Esophagus squamous epithelium (tissue), 5 donors: ENCODE measurements around the gene GOSR1. TPM values are rescaled to one million over a fixed set of nuclear protein-coding genes. Genes with fewer than 3 reads are reported as not detected.
"Not testable (repeated sequence)": the region's sequence is repeated elsewhere in the genome, so short reads cannot be mapped to it uniquely, and the experiment has no call there.

Experiments
- DNase-seq: peaks from one replicate; lab custom pipeline; 2025; lab: John Stamatoyannopoulos, UW
- H3K27ac ChIP-seq, 4 donors: fragments of 200-600 bp; sonication (generic); one replicate each; pipeline ENCODE4 v1.5.1; 2016 to 2019; ENCODE audit warnings: mild to moderate bottlenecking in 1 of 4
- H3K27me3 ChIP-seq, 4 donors: fragments of 200-600 bp; sonication (generic); 1 replicate in 3 of 4; 2 replicates in 1 of 4; pipeline versions ENCODE4 v1.5.1 to v1.6.0; 2017 to 2021; ENCODE audit warnings: antibody characterized with exemption in 1 of 4
- H3K36me3 ChIP-seq, 3 donors: fragments of 200-600 bp; sonication (generic); one replicate each; pipeline ENCODE4 v1.5.1; 2016 to 2019
- H3K4me1 ChIP-seq, 3 donors: fragments of 200-600 bp; sonication (generic); one replicate each; pipeline ENCODE4 v1.5.1; 2017 to 2019
- H3K4me3 ChIP-seq, 4 donors: fragments of 200-600 bp; sonication (generic); 1 replicate in 3 of 4; 2 replicates in 1 of 4; pipeline ENCODE4 v1.5.1; 2016 to 2019; ENCODE audit warnings: mild to moderate bottlenecking in 2 of 4, moderate library complexity in 1 of 4
- H3K9me3 ChIP-seq, 3 donors: fragments of 200-600 bp; sonication (generic); one replicate each; pipeline ENCODE4 v1.5.1; 2016 to 2019
- CTCF ChIP-seq, 6 experiments: fragments of 450-650 bp in 4 of 6; fragments of 200-600 bp in 2 of 6; sonication (generic) in 2 of 6; IDR thresholded peaks; one replicate each; pipeline ENCODE4 v1.5.1; 2016 to 2019; ENCODE audit warnings: antibody characterized with exemption in 6 of 6, mild to moderate bottlenecking in 4 of 6, moderate library complexity in 4 of 6
- POLR2A ChIP-seq, 4 donors: fragments of 450-650 bp; IDR thresholded peaks; one replicate each; pipeline ENCODE4 v1.6.1; 2017; ENCODE audit warnings: antibody characterized with exemption in 4 of 4, mild to moderate bottlenecking in 4 of 4, moderate library complexity in 3 of 4
- WGBS, 2 donors: methylation state at CpG; one replicate each; pipeline ENCODE4 v1.1.5; 2018; 5-methylcytosine and 5-hydroxymethylcytosine counted together
- intact Hi-C: fragments of 100-400 bp; cut with DNase I; formaldehyde crosslinking; loops from one replicate; pipeline ENCODE4 v1.15.0; 2022
- total RNA-seq, 4 donors: library from RNA; depleted of rRNA; stranded (reverse); fragments of >200 nt; gene quantifications; one replicate each; pipeline ENCODE4 v1.1.0, GENCODE V29; 2016
- donor health status: DM: yes; HTN: yes; CAD: no.

GOSR1 gene
- total RNA-seq, 4 donors from 2014 or later, result 19.4 to 50.4 (median 37.7) TPM

GRCh38 chr17:30573603-30574175, 96.5 kb downstream of the GOSR1 start:
- H3K27ac ChIP-seq, result no peak overlapping the region
- no peaks in the 10 kb centered on the region for H3K36me3 ChIP-seq
- no peak overlapping the region for H3K4me3 ChIP-seq
- H3K4me1 ChIP-seq, result no peaks in the 10 kb centered on the region
- TF ChIP-seq POLR2A (IDR thresholded peaks at IDR 0.05) (no peak), CTCF (IDR thresholded peaks at IDR 0.05) (no peak)
- peaks cover 0 to 13% (median 0%) of the 10 kb centered on the region in 4 donors for H3K27me3 ChIP-seq
- 88 to 91% methylated on average over 2 to 3 of the region's 8 CpGs for WGBS, 2 donors
- intact Hi-C loops, result no loop called here
- DNase-seq, result no peak
- H3K9me3 ChIP-seq, result no peaks in the 10 kb centered on the region

DNA sequence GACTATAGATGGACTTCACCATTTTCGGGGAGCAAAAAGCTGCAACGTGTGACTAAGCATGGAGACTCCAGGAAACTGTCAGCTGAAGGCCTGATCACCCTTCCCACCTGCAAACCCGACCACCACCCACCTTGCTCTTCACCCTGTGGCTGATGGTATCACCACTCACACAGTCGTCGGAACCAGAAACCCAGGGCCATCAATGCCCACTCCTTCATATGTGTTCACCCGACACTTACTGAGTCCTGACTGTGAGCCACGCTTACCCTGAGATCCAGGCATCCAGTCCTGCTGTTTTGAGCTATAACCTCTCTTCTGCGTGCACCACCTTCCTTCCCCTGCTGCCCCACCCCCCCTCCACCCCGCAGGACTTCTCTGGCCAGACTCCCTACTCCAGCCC, 97.1 kb downstream of the GOSR1 start:
- peaks cover 0 to 13% (median 0%) of the 10 kb centered on the region in 4 donors for H3K27me3 ChIP-seq
- H3K27ac ChIP-seq, H3K36me3 ChIP-seq, intact Hi-C loops, DNase-seq, H3K9me3 ChIP-seq, H3K4me3 ChIP-seq, H3K4me1 ChIP-seq: not testable (repeated sequence)
- 71 to 78% methylated on average over 8 to 9 of the region's 9 CpGs for WGBS, 2 donors

GRCh38 chr17:30574806-30575205, 97.6 kb downstream of the GOSR1 start:
- DNase-seq, H3K9me3 ChIP-seq, H3K27ac ChIP-seq, intact Hi-C loops, H3K4me1 ChIP-seq, H3K4me3 ChIP-seq, H3K36me3 ChIP-seq: not testable (repeated sequence)
- H3K27me3 ChIP-seq, result peaks cover 0 to 13% (median 0%) of the 10 kb centered on the region in 4 donors
- WGBS, 2 donors, result 96% methylated on average over 6 of the region's 10 CpGs; no CpG with 5 or more reads in 1 of the 2 donors

DNA sequence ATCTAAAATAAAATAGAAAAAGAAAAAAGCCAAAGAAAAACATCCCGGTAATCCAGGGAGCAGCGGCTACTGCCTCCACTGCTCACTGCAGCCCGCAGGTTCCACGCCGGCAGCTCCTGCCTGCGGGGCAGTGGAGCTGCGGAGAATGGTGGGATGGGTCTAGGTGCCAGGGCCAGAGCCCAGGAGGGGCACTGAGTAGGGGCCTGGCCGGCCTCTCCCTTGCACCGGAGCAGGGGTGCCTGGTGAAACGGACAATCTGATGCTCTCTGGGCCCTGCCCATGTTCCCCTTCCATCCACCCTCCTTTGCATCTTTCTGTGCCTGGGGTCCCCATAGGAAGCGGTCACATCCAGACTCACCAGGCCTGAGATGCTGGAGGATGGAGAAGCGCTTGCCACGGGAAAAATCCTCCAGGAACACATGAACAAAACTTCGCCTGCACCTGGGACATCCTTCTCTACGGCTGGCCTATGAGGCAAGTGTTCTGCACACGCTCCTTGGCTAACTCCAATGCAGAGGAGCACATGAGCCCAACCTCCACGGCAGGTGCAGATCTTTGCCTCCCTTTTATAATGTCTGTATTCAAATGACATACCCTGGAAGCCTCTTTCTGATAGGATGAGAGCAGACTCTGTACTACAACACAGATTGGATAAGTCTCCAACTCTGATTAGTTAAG, 98.6 kb downstream of the GOSR1 start:
- 84 to 86% methylated on average over 11 to 12 of the region's 17 CpGs for WGBS, 2 donors
- intact Hi-C loops, H3K27ac ChIP-seq, H3K4me1 ChIP-seq, H3K36me3 ChIP-seq, H3K4me3 ChIP-seq, DNase-seq, H3K9me3 ChIP-seq: not testable (repeated sequence)
- H3K27me3 ChIP-seq, result peaks cover 0 to 13% (median 0%) of the 10 kb centered on the region in 4 donors

GRCh38 chr17:30576326-30576861, 99.2 kb downstream of the GOSR1 start:
- H3K27ac ChIP-seq, result no peak overlapping the region
- H3K4me1 ChIP-seq, result no peaks in the 10 kb centered on the region
- intact Hi-C loops, result no loop called here
- peaks cover 0 to 7% (median 0%) of the 10 kb centered on the region in 4 donors for H3K27me3 ChIP-seq
- no peaks in the 10 kb centered on the region for H3K36me3 ChIP-seq
- TF ChIP-seq CTCF (IDR thresholded peaks at IDR 0.05) (no peak), POLR2A (IDR thresholded peaks at IDR 0.05) (no peak)
- DNase-seq, result no peak
- no peak overlapping the region for H3K4me3 ChIP-seq
- 85 to 92% methylated on average over 10 to 20 of the region's 30 CpGs for WGBS, 2 donors
- H3K9me3 ChIP-seq, result no peaks in the 10 kb centered on the region

Other genes starting within 250 kb of the GOSR1 start
- gene SLC6A4, start 241.7 kb upstream of the GOSR1 start, total RNA-seq, result 1 to 10 TPM in 3 of 4 donors, under 1 TPM in 1; 0.48 to 8.2 (median 3.5) TPM
- 10 to 100 TPM; 18.4 to 41.4 (median 28.4) TPM for gene BLMH, start 185.5 kb upstream of the GOSR1 start, total RNA-seq
- gene TMIGD1, start 143.4 kb upstream of the GOSR1 start, total RNA-seq, result not detected
- 10 to 100 TPM; 36.9 to 63.6 (median 50.8) TPM for gene CPD, start 98.5 kb upstream of the GOSR1 start, total RNA-seq